NCI-H2196 (cell line): ENCODE results near the gene PTPN5.

ENCODE experiments used
- DNase-seq: peaks from one replicate; lab custom pipeline; 2025; ENCODE audit not compliant: unreplicated experiment; lab: John Stamatoyannopoulos, UW

Gene PTPN5

GRCh38 chr11:18773681-18774080, 17.9 kb downstream of the PTPN5 start:
- no peak for DNase-seq

GRCh38 chr11:18773104-18773503, 18.5 kb downstream of the PTPN5 start:
- DNase-seq, result no peak

GRCh38 chr11:18772211-18772610, 19.4 kb downstream of the PTPN5 start:
- no peak for DNase-seq

- no peak for DNase-seq
Measured at GRCh38 chr11:18771266-18772035, 20.1 kb downstream of the PTPN5 start.

- DNase-seq, result no peak
Measured at GRCh38 chr11:18770479-18771125, 21.0 kb downstream of the PTPN5 start.

GRCh38 chr11:18769802-18770456, 21.7 kb downstream of the PTPN5 start:
- no peak for DNase-seq

GRCh38 chr11:18768978-18769377, 22.6 kb downstream of the PTPN5 start:
- DNase-seq, result no peak

GRCh38 chr11:18768472-18768901, 23.1 kb downstream of the PTPN5 start:
- no peak for DNase-seq

GRCh38 chr11:18766015-18766414, 25.6 kb downstream of the PTPN5 start:
- DNase-seq, result no peak

GRCh38 chr11:18765554-18765953, 26.0 kb downstream of the PTPN5 start:
- DNase-seq, result no peak

- DNase-seq, result no peak
Measured at GRCh38 chr11:18761741-18762140, 29.9 kb downstream of the PTPN5 start.

- no peak for DNase-seq
Measured at GRCh38 chr11:18761144-18761543, 30.5 kb downstream of the PTPN5 start.

GRCh38 chr11:18757811-18758210, 33.8 kb downstream of the PTPN5 start:
- DNase-seq, result no peak

- no peak for DNase-seq
Measured at GRCh38 chr11:18756889-18757288, 34.7 kb downstream of the PTPN5 start.

- no peak for DNase-seq
Measured at GRCh38 chr11:18754308-18754707, 37.3 kb downstream of the PTPN5 start.

- no peak for DNase-seq
Measured at GRCh38 chr11:18752502-18752901, 39.1 kb downstream of the PTPN5 start.

- DNase-seq, result no peak
Measured at GRCh38 chr11:18750944-18751343, 40.7 kb downstream of the PTPN5 start.

- no peak for DNase-seq
Measured at GRCh38 chr11:18749681-18750319, 41.8 kb downstream of the PTPN5 start.

- DNase-seq, result no peak
Measured at GRCh38 chr11:18748766-18749365, 42.7 kb downstream of the PTPN5 start.

GRCh38 chr11:18745251-18745650, 46.3 kb downstream of the PTPN5 start:
- no peak for DNase-seq

- DNase-seq, result no peak
Measured at GRCh38 chr11:18743900-18744514, 47.6 kb downstream of the PTPN5 start.
